Ishikawa (cell line): ENCODE results near the gene THAP10.

Experiments used
- EP300 ChIP-seq: IDR thresholded peaks from 2 replicates; pipeline ENCODE4 v1.6.1; 2012; ENCODE audit warnings: borderline replicate concordance
- FOXM1 ChIP-seq: IDR thresholded peaks from 2 replicates; pipeline ENCODE4 v1.6.1; 2012; ENCODE audit warnings: low read depth, borderline replicate concordance
- REST ChIP-seq: IDR thresholded peaks from 2 replicates; pipeline ENCODE4 v1.6.1; 2012; ENCODE audit warnings: low read depth, mild to moderate bottlenecking

GRCh38 chr15:70867911-70868467, 24.2 kb downstream of the THAP10 start:
- TF ChIP-seq REST (no peak), FOXM1 (no peak), EP300 (no peak)
